Measurements from ENCODE around the gene GBE1. TPM values are rescaled to one million over a fixed set of nuclear protein-coding genes. Genes with fewer than 3 reads are reported as not detected.
"Not testable (repeated sequence)": the region's sequence is repeated elsewhere in the genome, so short reads cannot be mapped to it uniquely, and the experiment has no call there.

GBE1 gene
- total RNA-seq, 1 donor from 2014 or later = 73.1 TPM

GRCh38 chr3:81496407-81497104 is 264.9 kb downstream of the GBE1 start:
- Histone ChIP-seq H3K4me1 (peaks cover 23% of the 10 kb centered on the region), H3K4me3 (no peak overlapping the region), H3K36me3 (no peaks in the 10 kb centered on the region), H3K27me3 (ENCODE audit: low read depth) (no peaks in the 10 kb centered on the region), H3K9me3 (replicated peaks) (no peaks in the 10 kb centered on the region), H3K27ac (replicated peaks) (no peak overlapping the region)
- intact Hi-C loops (cut with micrococcal nuclease) = loop anchor here (10.0 kb wide), 1 partner anchor 48 kb away; no protein-coding TSS in a partner anchor
- TF ChIP-seq, protein P1, sequence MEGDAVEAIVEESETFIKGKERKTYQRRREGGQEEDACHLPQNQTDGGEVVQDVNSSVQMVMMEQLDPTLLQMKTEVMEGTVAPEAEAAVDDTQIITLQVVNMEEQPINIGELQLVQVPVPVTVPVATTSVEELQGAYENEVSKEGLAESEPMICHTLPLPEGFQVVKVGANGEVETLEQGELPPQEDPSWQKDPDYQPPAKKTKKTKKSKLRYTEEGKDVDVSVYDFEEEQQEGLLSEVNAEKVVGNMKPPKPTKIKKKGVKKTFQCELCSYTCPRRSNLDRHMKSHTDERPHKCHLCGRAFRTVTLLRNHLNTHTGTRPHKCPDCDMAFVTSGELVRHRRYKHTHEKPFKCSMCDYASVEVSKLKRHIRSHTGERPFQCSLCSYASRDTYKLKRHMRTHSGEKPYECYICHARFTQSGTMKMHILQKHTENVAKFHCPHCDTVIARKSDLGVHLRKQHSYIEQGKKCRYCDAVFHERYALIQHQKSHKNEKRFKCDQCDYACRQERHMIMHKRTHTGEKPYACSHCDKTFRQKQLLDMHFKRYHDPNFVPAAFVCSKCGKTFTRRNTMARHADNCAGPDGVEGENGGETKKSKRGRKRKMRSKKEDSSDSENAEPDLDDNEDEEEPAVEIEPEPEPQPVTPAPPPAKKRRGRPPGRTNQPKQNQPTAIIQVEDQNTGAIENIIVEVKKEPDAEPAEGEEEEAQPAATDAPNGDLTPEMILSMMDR (IDR thresholded peaks at IDR 0.05; ENCODE audit: borderline replicate concordance) = no peak
- DNase-seq = no peak

DNA sequence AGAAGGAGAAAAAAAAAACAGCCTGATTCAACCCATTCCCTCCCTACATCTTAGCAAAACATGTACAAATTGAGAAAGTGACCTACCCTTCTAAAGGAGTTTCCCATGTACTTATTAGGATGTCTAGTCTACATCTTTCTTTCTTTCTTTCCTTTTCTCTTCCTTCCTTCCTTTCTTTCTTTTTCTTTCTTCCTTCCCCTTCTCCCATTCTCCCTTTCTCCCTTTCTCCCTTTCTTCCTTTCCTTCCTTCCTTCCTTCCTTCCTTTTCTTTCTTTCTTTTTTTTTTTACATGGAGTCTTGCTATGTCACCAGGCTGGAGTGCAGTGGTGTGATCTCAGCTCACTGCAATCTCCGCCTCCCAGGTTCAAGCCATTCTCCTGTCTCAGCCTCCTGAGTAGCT is 269.0 kb downstream of the GBE1 start:
- DNase-seq; H3K36me3 ChIP-seq; H3K27me3 ChIP-seq (ENCODE audit: low read depth); H3K9me3 ChIP-seq (replicated peaks); H3K4me3 ChIP-seq: not testable (repeated sequence)
- peaks cover 35% of the 10 kb centered on the region for H3K4me1 ChIP-seq
- H3K27ac ChIP-seq (replicated peaks) = peak overlapping the region; percentile 36
- intact Hi-C loops (cut with micrococcal nuclease) = loop anchor here (10.0 kb wide), 1 partner anchor 52 kb away; no protein-coding TSS in a partner anchor

DNA sequence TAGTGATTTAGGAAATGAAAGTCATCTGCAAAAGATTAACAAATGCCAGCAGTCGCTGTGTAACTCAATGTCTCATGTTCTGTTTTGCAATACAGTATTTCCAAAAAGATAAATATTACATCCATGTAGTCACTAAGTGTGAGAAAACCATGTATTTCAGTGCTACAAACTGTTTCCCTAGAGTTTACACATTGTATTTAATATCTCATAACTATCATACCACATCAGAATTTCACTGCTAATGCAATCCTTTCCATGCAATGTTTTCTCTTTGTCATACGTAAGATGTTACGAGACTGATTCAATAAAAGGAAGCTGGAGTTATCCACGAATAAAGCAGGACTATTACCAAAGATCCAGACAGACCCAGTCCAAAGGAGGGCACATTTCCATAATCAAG is 269.4 kb downstream of the GBE1 start:
- H3K27ac ChIP-seq (replicated peaks) = peak overlapping the region; percentile 36
- H3K9me3 ChIP-seq (replicated peaks) = peaks cover 6% of the 10 kb centered on the region
- peaks cover 10% of the 10 kb centered on the region for H3K36me3 ChIP-seq
- TF ChIP-seq, protein P1 (IDR thresholded peaks at IDR 0.05; ENCODE audit: borderline replicate concordance) = no peak
- H3K27me3 ChIP-seq (ENCODE audit: low read depth) = no peaks in the 10 kb centered on the region
- DNase-seq = no peak
- intact Hi-C loops (cut with micrococcal nuclease) = loop anchor here (10.0 kb wide), 1 partner anchor 53 kb away; no protein-coding TSS in a partner anchor
- H3K4me3 ChIP-seq = no peak overlapping the region
- peaks cover 31% of the 10 kb centered on the region for H3K4me1 ChIP-seq

DNA sequence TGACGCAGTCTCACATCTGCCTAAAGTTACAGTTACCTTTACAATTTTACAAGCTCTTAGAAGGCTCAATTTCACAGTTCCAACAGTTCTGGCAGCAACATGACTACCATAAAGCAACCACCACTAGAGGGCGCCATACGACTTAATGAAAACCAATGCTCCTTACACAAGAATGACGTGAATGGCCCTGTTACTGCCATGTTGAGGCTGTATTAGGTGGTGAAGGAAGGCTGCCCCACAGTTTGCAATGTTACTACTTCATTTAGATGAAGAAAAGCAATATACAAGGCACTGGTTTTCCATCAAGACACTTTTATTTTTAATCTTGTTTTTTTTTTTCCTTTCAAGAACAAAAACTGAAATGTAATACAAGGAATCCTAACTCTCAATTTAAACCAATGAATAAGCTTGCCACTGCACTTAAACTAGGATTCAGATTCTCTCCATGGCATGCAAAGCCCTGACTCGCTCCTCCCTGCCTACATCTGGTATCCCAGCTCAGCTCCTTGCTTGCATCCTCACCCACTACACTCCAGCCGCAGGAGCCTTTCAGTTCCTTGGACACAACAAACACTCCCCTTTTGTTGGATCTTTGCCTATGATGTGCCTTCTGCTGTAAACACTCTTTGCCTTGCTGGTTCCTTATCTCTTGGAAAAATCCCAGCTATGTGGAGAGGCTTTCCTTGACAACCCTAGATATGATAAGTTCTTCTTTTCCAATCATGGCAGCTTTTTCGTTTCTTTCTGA is 270.7 kb downstream of the GBE1 start:
- Histone ChIP-seq H3K27ac (replicated peaks) (peak overlapping the region; percentile 36), H3K4me3 (no peak overlapping the region), H3K4me1 (peaks cover 26% of the 10 kb centered on the region), H3K36me3 (peaks cover 10% of the 10 kb centered on the region), H3K27me3 (ENCODE audit: low read depth) (no peaks in the 10 kb centered on the region), H3K9me3 (replicated peaks) (peaks cover 6% of the 10 kb centered on the region)
- TF ChIP-seq, protein P1 (IDR thresholded peaks at IDR 0.05; ENCODE audit: borderline replicate concordance) = peak; percentile 75
- DNase-seq = peak; percentile 34
- intact Hi-C loops (cut with micrococcal nuclease) = loop anchor here (10.0 kb wide), 1 partner anchor 54 kb away; no protein-coding TSS in a partner anchor

- no peak for DNase-seq
- Histone ChIP-seq H3K9me3 (replicated peaks) (peaks cover 6% of the 10 kb centered on the region), H3K4me3 (no peak overlapping the region), H3K27me3 (ENCODE audit: low read depth) (no peaks in the 10 kb centered on the region), H3K4me1 (peaks cover 30% of the 10 kb centered on the region), H3K36me3 (peaks cover 10% of the 10 kb centered on the region), H3K27ac (replicated peaks) (peak overlapping the region; percentile 8)
- intact Hi-C loops (cut with micrococcal nuclease) = no loop called here
- TF ChIP-seq, protein P1 (IDR thresholded peaks at IDR 0.05; ENCODE audit: borderline replicate concordance) = no peak
Observed at GRCh38 chr3:81485444-81485865, 276.0 kb downstream of the GBE1 start.
